PC-3 (cell line): ENCODE results near the gene SURF4. TPM values are rescaled to one million over a fixed set of nuclear protein-coding genes. Genes with fewer than 3 reads are reported as not detected.
"Not testable (repeated sequence)": the region's sequence is repeated elsewhere in the genome, so short reads cannot be mapped to it uniquely, and the experiment has no call there.

ENCODE experiments used
- ATAC-seq: fragments of 200-7000 bp; cut with Tn5 transposase; 2 replicates; pipeline ENCODE4 v1.9.1; 2020; ENCODE audit warnings: mild to moderate bottlenecking, moderate library complexity
- BruUV-seq: library from RNA; stranded (reverse); fragments of 400-500 nt; replicated peaks from 2 replicates; lab custom pipeline; 2021; lab: Mats Ljungman, UMichigan
- CTCF ChIA-PET: fragments of 300-600 bp; sonication (Branson Sonifier 250); formaldehyde crosslinking; loops from one replicate; lab custom pipeline; 2022; ENCODE audit warnings: antibody characterized with exemption; lab: Charles Lee
- POLR2A ChIA-PET: fragments of 300-600 bp; sonication (Branson Sonifier 250); formaldehyde crosslinking; loops from one replicate; lab custom pipeline; 2022; ENCODE audit warnings: antibody characterized with exemption; ENCODE audit not compliant: unreplicated experiment; lab: Charles Lee
- DNase-seq: peaks from one replicate; pipeline ENCODE4 v3.0.0-alpha.2; 2015
- H2AFZ ChIP-seq: fragments of 300-600 bp; sonication (generic); 2 replicates; pipeline ENCODE4 v1.6.0; 2016; ENCODE audit warnings: antibody characterized with exemption, low read length
- H3F3A ChIP-seq: fragments of 300-600 bp; sonication (generic); one replicate; pipeline ENCODE4 v1.6.0; 2017; ENCODE audit warnings: antibody characterized with exemption, low read length, control low read depth, mild to moderate bottlenecking; ENCODE audit not compliant: unreplicated experiment
- H3K27ac ChIP-seq: fragments of 300-600 bp; sonication (generic); 2 replicates; pipeline ENCODE4 v1.5.1; 2016; ENCODE audit warnings: mild to moderate bottlenecking, low read length
- H3K27me3 ChIP-seq: fragments of 300-600 bp; sonication (generic); 2 replicates; pipeline ENCODE4 v1.6.1; 2016; ENCODE audit warnings: low read length, mixed read lengths
- H3K36me3 ChIP-seq: fragments of 300-600 bp; sonication (generic); 2 replicates; pipeline ENCODE4 v1.6.1; 2016; ENCODE audit warnings: low read depth, mixed run types, low read length, mixed read lengths
- H3K4me1 ChIP-seq: fragments of 300-600 bp; sonication (generic); 2 replicates; pipeline ENCODE4 v1.5.1; 2016; ENCODE audit warnings: low read length; ENCODE audit not compliant: insufficient read depth
- H3K4me2 ChIP-seq: fragments of 300-600 bp; sonication (generic); 2 replicates; pipeline ENCODE4 v1.6.0; 2016; ENCODE audit warnings: low read length
- H3K4me3 ChIP-seq: fragments of 300-600 bp; sonication (generic); 2 replicates; pipeline ENCODE4 v1.5.1; 2016; ENCODE audit warnings: mild to moderate bottlenecking, low read length, mixed read lengths
- H3K79me2 ChIP-seq: fragments of 300-600 bp; sonication (generic); 2 replicates; pipeline ENCODE4 v1.6.1; 2017; ENCODE audit warnings: low read length, mixed read lengths
- H3K9ac ChIP-seq: fragments of 300-600 bp; sonication (generic); 2 replicates; pipeline ENCODE4 v1.6.0; 2016; ENCODE audit warnings: mild to moderate bottlenecking, low read length
- H3K9me2 ChIP-seq: fragments of 300-600 bp; sonication (generic); replicated peaks from 2 replicates; pipeline ENCODE4 v1.6.1; 2016; ENCODE audit warnings: mixed run types, low read length, mixed read lengths
- H3K9me3 ChIP-seq: fragments of 300-600 bp; sonication (generic); 2 replicates; pipeline ENCODE4 v1.6.1; 2016; ENCODE audit warnings: low read length, mixed read lengths
- H4K20me1 ChIP-seq: fragments of 300-600 bp; sonication (generic); 2 replicates; pipeline ENCODE4 v1.6.1; 2016; ENCODE audit warnings: low read length, mixed read lengths
- EZH2 ChIP-seq: fragments of 300-600 bp; sonication (generic); IDR thresholded peaks from one replicate; pipeline ENCODE4 v1.6.1; 2017; ENCODE audit warnings: antibody characterized with exemption, mild to moderate bottlenecking, low read length; ENCODE audit not compliant: unreplicated experiment
- EZH2phosphoT487 ChIP-seq: fragments of 300-600 bp; sonication (generic); IDR thresholded peaks from 2 replicates; pipeline ENCODE4 v1.6.1; 2018; ENCODE audit warnings: mild to moderate bottlenecking, antibody characterized with exemption, low read length, borderline replicate concordance
- intact Hi-C: fragments of 100-400 bp; cut with micrococcal nuclease; formaldehyde crosslinking; loops from 2 replicates; pipeline ENCODE4 v1.9.0; 2023
- total RNA-seq: library from RNA; depleted of rRNA; stranded (reverse); fragments of >200 nt; gene quantifications from 2 replicates; pipeline ENCODE4 v1.2.3, GENCODE V29; 2014
- TF ChIP-seq, protein P1 (sequence below): fragments of 300-600 bp; sonication (generic); conservative IDR thresholded peaks from 2 replicates; pipeline ENCODE4 v1.5.1; 2017; ENCODE audit warnings: antibody characterized with exemption, low read depth, mild to moderate bottlenecking, low read length

Gene SURF4
- total RNA-seq, 1 experiment from 2014 or later = 161 TPM

DNA sequence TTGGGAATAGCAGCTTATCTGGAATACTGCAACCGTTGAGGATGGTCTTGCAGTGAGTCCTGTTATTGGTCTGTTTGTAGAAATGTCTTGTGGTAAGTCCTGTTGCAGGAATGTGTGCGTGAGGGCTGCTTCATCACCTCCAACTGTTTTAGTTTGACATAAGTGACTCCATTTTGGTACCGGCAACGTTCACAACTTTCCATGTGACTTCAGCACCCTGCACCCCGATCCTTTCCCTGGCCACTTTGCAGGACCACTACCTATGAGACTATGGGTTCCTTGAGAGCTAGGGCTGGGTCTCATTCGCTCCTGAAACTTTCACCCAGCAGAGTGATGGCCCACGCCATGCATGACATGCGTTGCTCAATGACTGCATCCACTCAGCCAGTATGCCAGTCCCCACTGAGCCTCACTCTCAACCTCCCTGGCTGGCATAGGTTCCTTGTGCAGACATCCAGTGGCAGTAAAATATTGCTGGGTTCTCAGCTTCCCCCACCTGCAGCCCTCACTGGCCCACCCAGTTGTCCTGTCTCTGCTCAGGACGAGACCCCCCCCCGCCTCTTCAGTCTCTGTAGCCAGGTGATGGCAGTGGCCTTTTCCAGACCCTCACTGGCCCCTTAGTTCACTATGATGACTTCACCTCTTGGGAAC, 47.9 kb downstream of the SURF4 start:
- no peaks in the 10 kb centered on the region for H3K79me2 ChIP-seq
- DNase-seq = no peak
- no peak overlapping the region for H3K27ac ChIP-seq
- no TSS peak for BruUV-seq
- H3K9ac ChIP-seq = no peak overlapping the region
- TF ChIP-seq EZH2phosphoT487 = no peak
- no peak for TF ChIP-seq EZH2
- TF ChIP-seq, protein P1, sequence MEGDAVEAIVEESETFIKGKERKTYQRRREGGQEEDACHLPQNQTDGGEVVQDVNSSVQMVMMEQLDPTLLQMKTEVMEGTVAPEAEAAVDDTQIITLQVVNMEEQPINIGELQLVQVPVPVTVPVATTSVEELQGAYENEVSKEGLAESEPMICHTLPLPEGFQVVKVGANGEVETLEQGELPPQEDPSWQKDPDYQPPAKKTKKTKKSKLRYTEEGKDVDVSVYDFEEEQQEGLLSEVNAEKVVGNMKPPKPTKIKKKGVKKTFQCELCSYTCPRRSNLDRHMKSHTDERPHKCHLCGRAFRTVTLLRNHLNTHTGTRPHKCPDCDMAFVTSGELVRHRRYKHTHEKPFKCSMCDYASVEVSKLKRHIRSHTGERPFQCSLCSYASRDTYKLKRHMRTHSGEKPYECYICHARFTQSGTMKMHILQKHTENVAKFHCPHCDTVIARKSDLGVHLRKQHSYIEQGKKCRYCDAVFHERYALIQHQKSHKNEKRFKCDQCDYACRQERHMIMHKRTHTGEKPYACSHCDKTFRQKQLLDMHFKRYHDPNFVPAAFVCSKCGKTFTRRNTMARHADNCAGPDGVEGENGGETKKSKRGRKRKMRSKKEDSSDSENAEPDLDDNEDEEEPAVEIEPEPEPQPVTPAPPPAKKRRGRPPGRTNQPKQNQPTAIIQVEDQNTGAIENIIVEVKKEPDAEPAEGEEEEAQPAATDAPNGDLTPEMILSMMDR = no peak
- CTCF ChIA-PET = interaction anchor here (0.6 kb wide), 1 partner anchor 140 kb away, joined by 7 read pairs; no protein-coding TSS in a partner anchor
- H3K4me3 ChIP-seq = no peak overlapping the region
- no peak for ATAC-seq
- H3K9me2 ChIP-seq = no peaks in the 10 kb centered on the region
- no peak overlapping the region for H3K4me2 ChIP-seq
- H3K4me1 ChIP-seq = no peaks in the 10 kb centered on the region
- POLR2A ChIA-PET = no interaction called here
- no peaks in the 10 kb centered on the region for H3K27me3 ChIP-seq
- no peak overlapping the region for H2AFZ ChIP-seq
- H3K9me3 ChIP-seq = no peaks in the 10 kb centered on the region
- no peaks in the 10 kb centered on the region for H3F3A ChIP-seq
- intact Hi-C loops = no loop called here
- no peaks in the 10 kb centered on the region for H4K20me1 ChIP-seq
- peaks cover 12% of the 10 kb centered on the region; the same call in 1 of the 2 replicates for H3K36me3 ChIP-seq

DNA sequence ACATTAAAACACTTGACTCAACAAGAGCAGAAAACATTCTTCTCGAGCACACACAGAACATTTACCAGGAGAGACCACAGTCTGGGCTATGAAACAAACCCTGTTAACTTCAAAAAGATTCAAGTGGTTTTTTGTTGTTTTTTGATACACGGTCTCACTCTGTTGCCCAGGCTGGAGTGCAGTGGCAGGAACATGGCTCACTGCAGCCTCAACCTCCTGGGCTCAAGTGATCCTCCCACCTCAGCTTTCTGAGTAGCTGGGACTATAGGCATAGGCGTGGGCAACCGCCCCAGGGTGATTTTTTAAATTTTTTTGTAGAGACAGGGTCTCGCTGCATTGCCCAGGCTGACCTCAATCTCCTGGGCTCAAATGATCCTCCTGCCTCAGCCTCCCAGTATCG, 48.8 kb downstream of the SURF4 start:
- H3K79me2 ChIP-seq, H3K4me3 ChIP-seq, H4K20me1 ChIP-seq, H3K9ac ChIP-seq, BruUV-seq, POLR2A ChIA-PET, intact Hi-C loops, H3K4me1 ChIP-seq, H3K9me2 ChIP-seq, H3K4me2 ChIP-seq, H3K27me3 ChIP-seq, CTCF ChIA-PET, H2AFZ ChIP-seq, H3K9me3 ChIP-seq, H3F3A ChIP-seq, DNase-seq, H3K27ac ChIP-seq, ATAC-seq: not testable (repeated sequence)
- H3K36me3 ChIP-seq = peaks cover 10% of the 10 kb centered on the region; the same call in 1 of the 2 replicates

DNA sequence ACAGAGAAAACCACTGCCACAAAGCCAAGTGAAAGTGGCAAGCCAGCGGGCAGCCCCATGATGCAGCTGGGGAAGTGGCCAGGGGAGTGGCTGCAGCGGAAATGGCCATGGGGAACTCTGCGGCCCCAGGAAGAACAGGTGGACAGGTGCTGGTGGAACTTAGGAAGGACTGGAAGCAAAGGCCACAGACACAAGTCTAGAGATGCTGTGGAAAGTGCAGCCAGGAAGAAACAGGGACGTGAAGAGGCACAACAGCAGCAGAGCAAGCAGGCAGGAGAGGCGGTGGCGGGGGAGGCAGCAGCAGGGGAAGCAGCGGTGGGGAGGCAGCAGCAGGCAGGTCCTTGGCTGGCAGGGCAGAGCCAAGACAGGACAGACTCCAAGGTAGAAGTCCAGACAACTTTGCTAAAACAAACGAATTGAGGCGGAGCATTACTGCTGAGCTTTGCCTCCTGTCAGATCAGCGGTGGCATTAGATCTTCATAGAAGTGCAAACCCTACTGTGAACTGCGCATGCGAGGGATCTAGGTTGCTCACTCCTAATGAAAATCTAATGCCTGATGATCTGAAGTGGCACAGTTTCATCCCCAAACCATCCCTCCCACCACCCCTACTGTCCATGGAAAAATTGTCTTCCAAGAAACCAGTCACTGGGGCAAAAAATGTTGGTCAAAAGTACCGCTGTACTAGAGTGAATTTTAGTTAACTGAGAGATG, 51.7 kb downstream of the SURF4 start:
- Histone ChIP-seq H3F3A (no peaks in the 10 kb centered on the region), H3K79me2 (no peaks in the 10 kb centered on the region), H3K4me3 (no peak overlapping the region), H2AFZ (no peak overlapping the region), H3K36me3 (no peaks in the 10 kb centered on the region), H3K9me2 (no peaks in the 10 kb centered on the region), H3K9ac (no peak overlapping the region), H4K20me1 (no peaks in the 10 kb centered on the region), H3K27me3 (no peaks in the 10 kb centered on the region), H3K4me2 (no peak overlapping the region), H3K4me1 (no peaks in the 10 kb centered on the region), H3K9me3 (no peaks in the 10 kb centered on the region), H3K27ac (no peak overlapping the region)
- no TSS peak for BruUV-seq
- POLR2A ChIA-PET = no interaction called here
- ATAC-seq = no peak
- CTCF ChIA-PET = no interaction called here
- TF ChIP-seq EZH2 (no peak), EZH2phosphoT487 (no peak)
- TF ChIP-seq, protein P1 = no peak
- no peak for DNase-seq
- intact Hi-C loops = no loop called here
